HAP-1 (cell line): ENCODE results near the gene HPGDS.

Experiments used
- DNase-seq, 2 experiments: peaks; one replicate each; pipeline ENCODE4 v3.0.0-alpha.2; 2016 to 2020; ENCODE audit warnings: low spot score in 2 of 2
- H3K27me3 ChIP-seq: fragments of 250-450 bp; sonication (Bioruptor Pico); 2 replicates; pipeline ENCODE4 v1.5.1; 2020; ENCODE audit warnings: low read depth, mild to moderate bottlenecking, moderate library complexity
- H3K36me3 ChIP-seq: fragments of 250-450 bp; sonication (Bioruptor Pico); replicated peaks from 2 replicates; pipeline ENCODE4 v1.5.1; 2020; ENCODE audit warnings: mild to moderate bottlenecking
- H3K4me1 ChIP-seq: fragments of 250-450 bp; sonication (Bioruptor Pico); 2 replicates; pipeline ENCODE4 v1.5.1; 2020; ENCODE audit warnings: mild to moderate bottlenecking
- H3K4me3 ChIP-seq: fragments of 250-450 bp; sonication (Bioruptor Pico); 2 replicates; pipeline ENCODE4 v1.5.1; 2020; ENCODE audit warnings: mild to moderate bottlenecking, moderate library complexity
- H3K9me3 ChIP-seq: fragments of 250-450 bp; sonication (Bioruptor Pico); 2 replicates; pipeline ENCODE4 v1.5.1; 2020; ENCODE audit warnings: mild to moderate bottlenecking, moderate library complexity
- in situ Hi-C: fragments of 300-500 bp; cut with MboI; formaldehyde crosslinking; loops from 3 replicates; pipeline ENCODE4 v1.14.3; 2020; ENCODE audit warnings: low sequenced_read_pairs, inconsistent platforms, mixed read lengths

HPGDS gene

GRCh38 chr4:94370533-94371254 is 28.1 kb upstream of the HPGDS start:
- no peak overlapping the region for H3K4me3 ChIP-seq
- H3K4me1 ChIP-seq: no peaks in the 10 kb centered on the region
- no peaks in the 10 kb centered on the region for H3K36me3 ChIP-seq
- no peak for DNase-seq
- no peaks in the 10 kb centered on the region for H3K27me3 ChIP-seq
- no peaks in the 10 kb centered on the region for H3K9me3 ChIP-seq
- in situ Hi-C loops: no loop called here

DNA sequence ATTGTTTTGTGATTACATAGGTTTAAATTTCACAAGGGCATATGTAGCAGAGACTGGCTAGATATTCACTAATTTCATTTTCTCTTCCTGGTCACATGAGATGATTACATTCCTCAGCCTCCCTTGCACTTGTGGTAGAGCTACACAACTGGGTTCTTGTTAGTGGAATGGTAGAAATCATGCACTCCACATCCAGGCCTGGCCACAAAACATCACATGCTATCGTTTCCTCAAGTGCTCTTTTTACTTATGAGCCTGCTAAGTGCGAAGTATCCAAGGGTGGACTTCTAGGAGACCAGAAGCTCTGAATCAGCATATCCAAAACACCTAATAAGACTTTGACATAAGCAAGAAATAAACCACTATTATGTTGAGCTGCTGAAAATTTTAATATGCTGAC is 26.4 kb upstream of the HPGDS start:
- in situ Hi-C loops: no loop called here
- H3K4me1 ChIP-seq: no peaks in the 10 kb centered on the region

GRCh38 chr4:94368459-94368858 is 25.8 kb upstream of the HPGDS start:
- in situ Hi-C loops: no loop called here
- DNase-seq: no peak
- H3K27me3 ChIP-seq: 0 out of 2 replicates have a peak, but pooled peaks cover 4% of the 10 kb centered on the region
- H3K4me3 ChIP-seq: no peak overlapping the region
- no peaks in the 10 kb centered on the region for H3K9me3 ChIP-seq
- no peaks in the 10 kb centered on the region for H3K4me1 ChIP-seq
- no peaks in the 10 kb centered on the region for H3K36me3 ChIP-seq

More for the DNA sequence above, 26.4 kb upstream of the HPGDS start:
- DNase-seq: no peak
- 0 out of 2 replicates have a peak, but pooled peaks cover under 1% of the 10 kb centered on the region for H3K27me3 ChIP-seq
- no peak overlapping the region for H3K4me3 ChIP-seq
- no peaks in the 10 kb centered on the region for H3K36me3 ChIP-seq
- H3K9me3 ChIP-seq: no peaks in the 10 kb centered on the region

DNA sequence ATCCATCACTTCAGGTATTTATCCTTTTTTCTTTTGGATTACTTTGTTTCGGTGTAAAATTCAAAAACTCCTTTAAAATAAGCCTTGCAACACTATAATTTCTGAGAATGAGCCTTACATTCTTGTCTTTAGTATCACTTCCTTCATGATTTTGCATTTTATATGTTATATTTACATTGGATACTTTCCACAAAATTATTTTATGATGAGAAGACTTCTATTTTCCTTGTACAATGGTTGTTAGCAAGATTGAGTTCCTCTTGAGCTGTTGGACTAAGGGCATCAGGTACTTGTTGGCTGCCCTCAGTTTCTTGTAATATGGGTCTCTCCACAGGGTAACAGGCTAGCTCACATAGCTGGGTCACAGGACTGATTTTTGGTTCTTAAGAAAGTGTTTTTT is 22.7 kb upstream of the HPGDS start:
- Histone ChIP-seq H3K4me1 (no peaks in the 10 kb centered on the region), H3K4me3 (no peak overlapping the region), H3K36me3 (no peaks in the 10 kb centered on the region), H3K9me3 (no peaks in the 10 kb centered on the region), H3K27me3 (0 out of 2 replicates have a peak, but pooled peaks cover 4% of the 10 kb centered on the region)
- no peak for DNase-seq
- in situ Hi-C loops: no loop called here

- H3K4me1 ChIP-seq: no peaks in the 10 kb centered on the region
- H3K27me3 ChIP-seq: 0 out of 2 replicates have a peak, but pooled peaks cover 4% of the 10 kb centered on the region
- H3K4me3 ChIP-seq: no peak overlapping the region
- DNase-seq: no peak
- no peaks in the 10 kb centered on the region for H3K36me3 ChIP-seq
- in situ Hi-C loops: no loop called here
- H3K9me3 ChIP-seq: no peaks in the 10 kb centered on the region
Observed at GRCh38 chr4:94364527-94364926, 21.9 kb upstream of the HPGDS start.

DNA sequence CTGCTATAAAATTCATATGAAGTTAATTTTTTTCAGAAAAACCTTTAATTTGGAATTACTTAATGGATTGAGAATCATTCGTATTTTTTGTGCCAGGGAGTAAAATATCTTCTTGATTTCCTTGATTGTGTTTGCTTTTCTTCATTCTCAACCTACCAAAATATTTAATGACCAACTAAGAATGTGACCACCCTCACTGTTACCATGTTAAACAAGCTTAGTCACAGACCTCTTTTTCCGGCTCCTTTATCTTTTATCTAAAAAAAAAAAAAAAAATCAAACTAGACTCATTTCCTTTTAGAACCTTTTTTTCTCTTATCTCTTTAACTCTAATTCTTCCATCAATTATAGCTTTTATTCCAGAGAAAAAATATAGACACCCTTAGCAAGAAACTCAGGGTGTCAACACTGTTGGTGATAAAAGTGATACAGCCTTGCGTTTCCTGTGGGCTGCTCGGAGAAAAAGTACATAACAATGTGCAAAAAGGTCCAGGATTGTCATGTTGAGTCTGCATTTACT is 20.6 kb upstream of the HPGDS start:
- in situ Hi-C loops: no loop called here
- no peak for DNase-seq
- no peaks in the 10 kb centered on the region for H3K9me3 ChIP-seq
- 0 out of 2 replicates have a peak, but pooled peaks cover 4% of the 10 kb centered on the region for H3K27me3 ChIP-seq
- no peak overlapping the region for H3K4me3 ChIP-seq
- no peaks in the 10 kb centered on the region for H3K36me3 ChIP-seq
- no peaks in the 10 kb centered on the region for H3K4me1 ChIP-seq

DNA sequence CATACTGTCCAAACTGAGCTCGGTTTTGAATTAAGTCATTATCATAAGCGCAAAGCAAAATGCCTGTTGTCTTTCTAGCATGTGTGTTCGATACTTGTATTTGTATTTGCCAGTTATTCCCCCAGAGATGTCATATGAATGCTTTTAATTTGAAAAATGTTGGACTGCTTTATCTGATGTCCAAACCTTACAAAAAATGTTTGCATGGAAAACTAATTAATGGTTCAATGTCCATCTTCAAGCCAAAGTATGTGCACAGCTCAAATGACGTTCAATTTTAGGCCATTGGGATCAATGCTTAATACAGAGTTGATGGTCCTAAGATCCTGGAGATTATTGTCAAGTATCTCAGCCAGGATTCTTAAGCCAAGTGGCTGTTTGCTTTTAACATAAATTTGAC is 17.2 kb upstream of the HPGDS start:
- Histone ChIP-seq H3K9me3 (no peaks in the 10 kb centered on the region), H3K4me3 (no peak overlapping the region), H3K36me3 (no peaks in the 10 kb centered on the region), H3K4me1 (no peaks in the 10 kb centered on the region), H3K27me3 (0 out of 2 replicates have a peak, but pooled peaks cover 4% of the 10 kb centered on the region)
- no peak for DNase-seq
- in situ Hi-C loops: no loop called here

DNA sequence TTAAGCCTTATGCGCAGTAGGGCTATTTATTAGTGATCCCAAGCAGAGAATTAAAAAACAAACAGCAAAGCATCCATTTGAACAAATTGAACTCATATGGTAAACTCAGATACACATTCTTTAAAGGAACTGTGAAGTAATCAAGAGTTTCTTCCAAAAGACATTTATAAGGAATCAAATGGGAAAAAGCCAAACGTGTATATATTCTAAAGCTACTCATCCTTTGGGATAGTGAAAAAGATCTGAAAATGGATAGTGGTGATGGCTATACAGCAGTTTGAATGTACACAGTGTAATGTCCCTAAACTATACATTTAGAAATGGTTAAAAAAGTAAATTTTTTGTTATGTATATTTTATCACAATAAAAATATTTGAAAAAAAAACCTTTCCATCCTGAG is 16.6 kb upstream of the HPGDS start:
- Histone ChIP-seq H3K9me3 (no peaks in the 10 kb centered on the region), H3K4me3 (no peak overlapping the region), H3K4me1 (no peaks in the 10 kb centered on the region), H3K36me3 (no peaks in the 10 kb centered on the region), H3K27me3 (0 out of 2 replicates have a peak, but pooled peaks cover 4% of the 10 kb centered on the region)
- no peak for DNase-seq
- in situ Hi-C loops: no loop called here

GRCh38 chr4:94358101-94358500 is 15.5 kb upstream of the HPGDS start:
- in situ Hi-C loops: no loop called here
- no peak overlapping the region for H3K4me3 ChIP-seq
- H3K4me1 ChIP-seq: no peaks in the 10 kb centered on the region
- H3K9me3 ChIP-seq: no peaks in the 10 kb centered on the region
- no peaks in the 10 kb centered on the region for H3K27me3 ChIP-seq
- DNase-seq: no peak
- no peaks in the 10 kb centered on the region for H3K36me3 ChIP-seq

DNA sequence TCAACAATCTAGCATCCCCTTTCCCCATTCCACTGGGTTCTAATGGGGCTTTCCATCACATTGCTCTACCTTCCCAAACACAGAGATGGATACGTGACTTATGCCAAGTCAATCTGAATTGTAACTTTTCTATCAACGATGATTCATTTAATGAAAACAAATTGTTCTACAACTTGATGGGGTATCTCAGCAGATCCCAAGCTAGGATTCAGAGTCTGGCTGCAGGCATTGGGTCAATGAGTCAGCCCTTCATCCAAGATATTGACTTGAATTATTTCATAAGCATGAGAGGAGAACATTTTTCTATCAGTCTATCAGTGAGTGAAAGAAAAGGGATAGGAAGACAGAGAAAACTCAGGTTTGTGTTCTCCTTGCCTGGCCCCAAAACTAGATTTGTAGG is 15.0 kb upstream of the HPGDS start:
- no peaks in the 10 kb centered on the region for H3K36me3 ChIP-seq
- H3K4me3 ChIP-seq: no peak overlapping the region
- no peaks in the 10 kb centered on the region for H3K4me1 ChIP-seq
- no peaks in the 10 kb centered on the region for H3K9me3 ChIP-seq
- H3K27me3 ChIP-seq: no peaks in the 10 kb centered on the region
- in situ Hi-C loops: no loop called here
- DNase-seq: no peak

- H3K9me3 ChIP-seq: no peaks in the 10 kb centered on the region
- H3K27me3 ChIP-seq: no peaks in the 10 kb centered on the region
- no peaks in the 10 kb centered on the region for H3K4me1 ChIP-seq
- in situ Hi-C loops: no loop called here
- no peaks in the 10 kb centered on the region for H3K36me3 ChIP-seq
- H3K4me3 ChIP-seq: no peak overlapping the region
- no peak for DNase-seq
Observed at GRCh38 chr4:94356444-94356843, 13.8 kb upstream of the HPGDS start.

DNA sequence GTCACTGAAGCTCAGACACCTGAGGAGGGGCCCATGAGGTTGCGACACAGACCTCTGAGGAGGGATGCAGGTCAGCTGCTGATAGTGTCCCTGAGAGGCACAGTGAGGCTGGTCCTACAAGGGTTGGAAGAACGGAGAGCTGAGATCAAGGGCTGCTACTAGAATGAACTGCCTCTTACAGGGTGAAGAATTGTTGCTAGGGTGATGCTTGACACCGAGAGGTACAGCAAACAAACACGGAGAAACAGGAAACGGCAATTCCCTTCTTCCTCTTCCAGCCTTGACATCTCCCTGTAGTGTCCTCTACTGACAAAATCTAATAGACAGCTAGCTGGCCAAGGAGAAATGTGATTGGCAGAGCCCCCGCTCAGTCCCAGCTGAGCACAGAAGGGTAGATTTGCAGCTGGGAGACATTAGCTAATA is 11.8 kb upstream of the HPGDS start:
- in situ Hi-C loops: no loop called here
- no peaks in the 10 kb centered on the region for H3K9me3 ChIP-seq
- no peaks in the 10 kb centered on the region for H3K36me3 ChIP-seq
- no peak overlapping the region for H3K4me3 ChIP-seq
- H3K4me1 ChIP-seq: peaks cover under 1% of the 10 kb centered on the region
- DNase-seq: no peak
- no peaks in the 10 kb centered on the region for H3K27me3 ChIP-seq

DNA sequence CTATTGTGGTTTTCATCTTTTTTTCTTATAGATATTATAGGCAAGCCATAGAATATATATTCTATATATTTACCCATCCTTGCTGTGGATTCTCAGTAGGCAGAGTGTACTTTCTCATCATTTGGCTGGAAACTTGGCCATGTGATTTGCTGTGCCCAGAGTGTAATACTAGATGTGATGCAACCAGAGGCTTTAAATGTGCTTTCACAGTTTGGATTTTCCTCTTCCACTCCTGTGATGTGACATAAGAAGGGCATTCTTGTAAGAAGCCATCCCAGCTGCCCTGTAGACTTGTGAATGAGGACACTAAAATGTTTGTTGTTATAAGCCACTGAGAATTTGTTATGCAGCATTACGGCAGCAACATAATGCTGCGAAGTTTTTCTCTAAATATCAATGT is 10.4 kb upstream of the HPGDS start:
- in situ Hi-C loops: no loop called here
- no peak for DNase-seq
- Histone ChIP-seq H3K9me3 (no peaks in the 10 kb centered on the region), H3K4me1 (peaks cover 9% of the 10 kb centered on the region), H3K4me3 (no peak overlapping the region), H3K27me3 (no peaks in the 10 kb centered on the region), H3K36me3 (no peaks in the 10 kb centered on the region)

DNA sequence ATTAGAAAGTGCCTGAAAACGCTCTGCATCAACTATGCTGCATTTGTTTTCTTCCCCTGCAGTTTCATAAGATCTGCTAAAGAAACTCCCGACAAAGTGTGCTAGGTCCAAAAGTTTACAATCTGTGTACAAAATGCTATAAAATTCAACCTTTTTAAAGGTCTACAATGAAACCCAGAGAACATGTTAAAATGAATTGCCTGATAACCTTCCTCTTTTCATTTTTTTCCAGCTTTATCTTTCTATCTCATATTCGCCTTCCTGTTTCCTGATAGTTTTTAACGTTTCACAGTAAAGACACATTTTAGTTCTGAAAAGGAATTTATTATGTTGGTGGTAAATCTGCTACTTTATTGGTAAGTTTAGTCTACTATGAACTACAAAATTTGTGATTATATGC is 9.5 kb upstream of the HPGDS start:
- no peaks in the 10 kb centered on the region for H3K27me3 ChIP-seq
- H3K9me3 ChIP-seq: no peaks in the 10 kb centered on the region
- no peak overlapping the region for H3K4me3 ChIP-seq
- DNase-seq: no peak
- peaks cover 9% of the 10 kb centered on the region for H3K4me1 ChIP-seq
- H3K36me3 ChIP-seq: no peaks in the 10 kb centered on the region
- in situ Hi-C loops: no loop called here
